ENCODE results near the gene MYO3B.

The MYO3B gene

GRCh38 chr2:170582751-170583463 lies 405.0 kb downstream of the MYO3B start:
- TF ChIP-seq POLR2AphosphoS5 (IDR thresholded peaks at IDR 0.05; ENCODE audit: low read depth, low read length) (no peak), TAF1 (IDR thresholded peaks at IDR 0.05; ENCODE audit: borderline replicate concordance, insufficient read depth, low read length) (no peak)
- TF ChIP-seq, protein P1, sequence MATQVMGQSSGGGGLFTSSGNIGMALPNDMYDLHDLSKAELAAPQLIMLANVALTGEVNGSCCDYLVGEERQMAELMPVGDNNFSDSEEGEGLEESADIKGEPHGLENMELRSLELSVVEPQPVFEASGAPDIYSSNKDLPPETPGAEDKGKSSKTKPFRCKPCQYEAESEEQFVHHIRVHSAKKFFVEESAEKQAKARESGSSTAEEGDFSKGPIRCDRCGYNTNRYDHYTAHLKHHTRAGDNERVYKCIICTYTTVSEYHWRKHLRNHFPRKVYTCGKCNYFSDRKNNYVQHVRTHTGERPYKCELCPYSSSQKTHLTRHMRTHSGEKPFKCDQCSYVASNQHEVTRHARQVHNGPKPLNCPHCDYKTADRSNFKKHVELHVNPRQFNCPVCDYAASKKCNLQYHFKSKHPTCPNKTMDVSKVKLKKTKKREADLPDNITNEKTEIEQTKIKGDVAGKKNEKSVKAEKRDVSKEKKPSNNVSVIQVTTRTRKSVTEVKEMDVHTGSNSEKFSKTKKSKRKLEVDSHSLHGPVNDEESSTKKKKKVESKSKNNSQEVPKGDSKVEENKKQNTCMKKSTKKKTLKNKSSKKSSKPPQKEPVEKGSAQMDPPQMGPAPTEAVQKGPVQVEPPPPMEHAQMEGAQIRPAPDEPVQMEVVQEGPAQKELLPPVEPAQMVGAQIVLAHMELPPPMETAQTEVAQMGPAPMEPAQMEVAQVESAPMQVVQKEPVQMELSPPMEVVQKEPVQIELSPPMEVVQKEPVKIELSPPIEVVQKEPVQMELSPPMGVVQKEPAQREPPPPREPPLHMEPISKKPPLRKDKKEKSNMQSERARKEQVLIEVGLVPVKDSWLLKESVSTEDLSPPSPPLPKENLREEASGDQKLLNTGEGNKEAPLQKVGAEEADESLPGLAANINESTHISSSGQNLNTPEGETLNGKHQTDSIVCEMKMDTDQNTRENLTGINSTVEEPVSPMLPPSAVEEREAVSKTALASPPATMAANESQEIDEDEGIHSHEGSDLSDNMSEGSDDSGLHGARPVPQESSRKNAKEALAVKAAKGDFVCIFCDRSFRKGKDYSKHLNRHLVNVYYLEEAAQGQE (IDR thresholded peaks at IDR 0.05; ENCODE audit: insufficient read depth in 1 of 2, low read depth in 2 of 2, low read length in 2 of 2), result no peak

DNA sequence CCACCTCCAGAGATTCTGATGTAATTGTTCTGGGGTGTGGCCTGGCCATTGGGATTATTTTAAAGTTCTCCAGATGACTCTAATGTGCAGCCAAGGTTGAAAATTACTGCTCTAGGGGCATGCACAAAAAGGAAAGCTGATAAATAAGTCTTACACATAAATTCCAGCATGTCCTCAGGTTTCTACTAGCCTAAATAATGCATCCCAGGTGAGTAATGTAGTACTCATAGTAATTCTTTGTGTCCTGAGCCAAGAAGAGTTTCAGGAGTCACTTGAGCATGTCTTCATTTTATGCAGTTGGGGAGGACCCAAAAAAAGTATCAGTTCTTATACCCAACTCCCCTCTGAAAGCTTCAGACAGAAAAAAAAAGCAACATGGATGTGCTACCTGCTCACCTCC lies 407.1 kb downstream of the MYO3B start:
- TF ChIP-seq, protein P1 (IDR thresholded peaks at IDR 0.05; ENCODE audit: insufficient read depth in 1 of 2, low read depth in 2 of 2, low read length in 2 of 2), result no peak
- TF ChIP-seq SIN3A (IDR thresholded peaks at IDR 0.05; ENCODE audit: borderline replicate concordance, insufficient read depth, low read length) (no peak), FOXP2 (optimal IDR thresholded peaks at IDR 0.05; ENCODE audit: borderline replicate concordance, extremely low read depth, extremely low read length, insufficient read depth) (no peak), POLR2AphosphoS5 (IDR thresholded peaks at IDR 0.05; ENCODE audit: low read depth, low read length) (no peak), TAF1 (IDR thresholded peaks at IDR 0.05; ENCODE audit: borderline replicate concordance, insufficient read depth, low read length) (no peak)

GRCh38 chr2:170586571-170587095 lies 408.7 kb downstream of the MYO3B start:
- no peak for TF ChIP-seq TAF1 (IDR thresholded peaks at IDR 0.05; ENCODE audit: borderline replicate concordance, insufficient read depth, low read length)
- TF ChIP-seq SIN3A (IDR thresholded peaks at IDR 0.05; ENCODE audit: borderline replicate concordance, insufficient read depth, low read length), result no peak
- TF ChIP-seq FOXP2 (optimal IDR thresholded peaks at IDR 0.05; ENCODE audit: borderline replicate concordance, extremely low read depth, extremely low read length, insufficient read depth), result no peak
- TF ChIP-seq, protein P1 (IDR thresholded peaks at IDR 0.05; ENCODE audit: insufficient read depth in 1 of 2, low read depth in 2 of 2, low read length in 2 of 2), result no peak
- no peak for TF ChIP-seq POLR2AphosphoS5 (IDR thresholded peaks at IDR 0.05; ENCODE audit: low read depth, low read length)

DNA sequence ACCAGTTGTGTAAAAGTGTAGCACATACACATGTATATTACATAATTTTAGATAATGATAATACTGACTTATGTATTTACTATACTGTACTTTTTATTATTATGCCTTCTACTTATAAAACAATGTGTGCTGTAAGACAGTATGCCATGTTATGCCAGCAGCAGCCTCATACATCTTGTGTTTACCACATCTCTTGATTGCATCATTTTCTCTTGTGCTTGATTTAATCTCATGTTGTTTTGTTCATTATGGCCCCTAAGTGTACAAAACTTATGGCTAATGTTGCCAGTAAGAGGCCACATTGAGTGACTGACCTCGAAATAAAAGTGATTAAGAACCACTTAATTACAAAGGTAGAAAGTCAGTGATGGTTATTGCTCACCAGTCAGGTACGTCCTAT lies 409.2 kb downstream of the MYO3B start:
- no peak for TF ChIP-seq SIN3A (IDR thresholded peaks at IDR 0.05; ENCODE audit: borderline replicate concordance, insufficient read depth, low read length)
- no peak for TF ChIP-seq POLR2AphosphoS5 (IDR thresholded peaks at IDR 0.05; ENCODE audit: low read depth, low read length)
- TF ChIP-seq FOXP2 (optimal IDR thresholded peaks at IDR 0.05; ENCODE audit: borderline replicate concordance, extremely low read depth, extremely low read length, insufficient read depth), result no peak
- no peak for TF ChIP-seq TAF1 (IDR thresholded peaks at IDR 0.05; ENCODE audit: borderline replicate concordance, insufficient read depth, low read length)
- TF ChIP-seq, protein P1 (IDR thresholded peaks at IDR 0.05; ENCODE audit: insufficient read depth in 1 of 2, low read depth in 2 of 2, low read length in 2 of 2), result no peak
